ENCODE data around the gene ERVMER34-1.
A peak's percentile ranks its signal among the peaks of the same experiment; 100 is the strongest.

The ERVMER34-1 gene

GRCh38 chr4:52750819-52751486 lies at the start of gene ERVMER34-1:
TSS of gene ERVMER34-1 (minus strand) at chr4:52751425. CDS start at chr4:52745520, 5,905 bp downstream.
- DNase-seq: peak; percentile 6

- DNase-seq: no peak
Measured at GRCh38 chr4:52799813-52800212, 48.6 kb upstream of the ERVMER34-1 start.

GRCh38 chr4:52795533-52795932 lies 44.3 kb upstream of the ERVMER34-1 start:
- DNase-seq: no peak

GRCh38 chr4:52791936-52792335 lies 40.7 kb upstream of the ERVMER34-1 start:
- DNase-seq: no peak

- no peak for DNase-seq
Measured at GRCh38 chr4:52789774-52790173, 38.5 kb upstream of the ERVMER34-1 start.

- DNase-seq: no peak
Measured at GRCh38 chr4:52788806-52789205, 37.6 kb upstream of the ERVMER34-1 start.

GRCh38 chr4:52783069-52783468 lies 31.8 kb upstream of the ERVMER34-1 start:
- DNase-seq: no peak

- DNase-seq: no peak
Measured at GRCh38 chr4:52780617-52781354, 29.6 kb upstream of the ERVMER34-1 start.

- DNase-seq: no peak
Measured at GRCh38 chr4:52780206-52780605, 29.0 kb upstream of the ERVMER34-1 start.

- DNase-seq: no peak
Measured at GRCh38 chr4:52760256-52760655, 9.0 kb upstream of the ERVMER34-1 start.

- no peak for DNase-seq
Measured at GRCh38 chr4:52755426-52755825, 4.2 kb upstream of the ERVMER34-1 start.

GRCh38 chr4:52752936-52753335 lies 1.7 kb upstream of the ERVMER34-1 start:
- no peak for DNase-seq

- DNase-seq: no peak
Measured at GRCh38 chr4:52751487-52751911, 274 bp upstream of the ERVMER34-1 start.

GRCh38 chr4:52750213-52750612 lies 1.0 kb downstream of the ERVMER34-1 start:
- no peak for DNase-seq

- no peak for DNase-seq
Measured at GRCh38 chr4:52748432-52748831, 2.8 kb downstream of the ERVMER34-1 start.

- DNase-seq: no peak
Measured at GRCh38 chr4:52744588-52744987, 6.6 kb downstream of the ERVMER34-1 start.

- no peak for DNase-seq
Measured at GRCh38 chr4:52743444-52744019, 7.7 kb downstream of the ERVMER34-1 start.

GRCh38 chr4:52729586-52729985 lies 21.6 kb downstream of the ERVMER34-1 start:
- no peak for DNase-seq

- no peak for DNase-seq
Measured at GRCh38 chr4:52728691-52729240, 22.5 kb downstream of the ERVMER34-1 start.

- no peak for DNase-seq
Measured at GRCh38 chr4:52726826-52727580, 24.2 kb downstream of the ERVMER34-1 start.

- DNase-seq: peak; percentile 85
Measured at GRCh38 chr4:52721968-52722815, 29.0 kb downstream of the ERVMER34-1 start.

- no peak for DNase-seq
Measured at GRCh38 chr4:52718123-52718522, 33.1 kb downstream of the ERVMER34-1 start.
